OCI-LY7 (cell line): ENCODE results near the gene AP5M1. TPM values are rescaled to one million over a fixed set of nuclear protein-coding genes. Genes with fewer than 3 reads are reported as not detected.
"Not testable (repeated sequence)": the region's sequence is repeated elsewhere in the genome, so short reads cannot be mapped to it uniquely, and the experiment has no call there.

Source experiments
- BruUV-seq: library from RNA; stranded (reverse); fragments of 400-500 nt; replicated peaks from 2 replicates; lab custom pipeline; 2021; lab: Mats Ljungman, UMichigan
- CTCF ChIA-PET: fragments of 300-600 bp; sonication (Branson Sonifier 250); formaldehyde crosslinking; loops from one replicate; lab custom pipeline; 2022; ENCODE audit warnings: antibody characterized with exemption; ENCODE audit not compliant: unreplicated experiment; lab: Charles Lee
- POLR2A ChIA-PET: fragments of 300-600 bp; sonication (Branson Sonifier 250); formaldehyde crosslinking; loops from one replicate; lab custom pipeline; 2022; ENCODE audit warnings: antibody characterized with exemption; lab: Charles Lee
- DNase-seq: peaks from one replicate; pipeline ENCODE4 v3.0.0-alpha.2; 2015; ENCODE audit warnings: low spot score
- H2AFZ ChIP-seq: fragments of 200-600 bp; sonication (generic), shearing (Covaris generic); 2 replicates; pipeline ENCODE4 v1.6.1; 2014; ENCODE audit warnings: mild to moderate bottlenecking, antibody characterized with exemption, low read length, moderate library complexity
- H3K27ac ChIP-seq: fragments of 200-600 bp; sonication (generic); 2 replicates; pipeline ENCODE4 v1.5.1; 2014; ENCODE audit warnings: mixed run types, low read depth, mild to moderate bottlenecking, moderate library complexity, low read length, inconsistent platforms; ENCODE audit not compliant: poor library complexity, severe bottlenecking
- H3K36me3 ChIP-seq: fragments of 200-600 bp; sonication (generic); 2 replicates; pipeline ENCODE4 v1.6.1; 2014; ENCODE audit warnings: mild to moderate bottlenecking, antibody characterized with exemption, low read length, moderate library complexity, mixed read lengths; ENCODE audit not compliant: insufficient read depth
- H3K4me1 ChIP-seq: fragments of 200-600 bp; sonication (generic); 2 replicates; pipeline ENCODE4 v1.5.1; 2014; ENCODE audit warnings: mild to moderate bottlenecking, low read length; ENCODE audit not compliant: insufficient read depth, poor library complexity, severe bottlenecking
- H3K4me2 ChIP-seq: fragments of 200-600 bp; sonication (generic); 2 replicates; pipeline ENCODE4 v1.6.1; 2014; ENCODE audit warnings: mild to moderate bottlenecking, low read length
- H3K4me3 ChIP-seq: fragments of 200-600 bp; sonication (generic); 2 replicates; pipeline ENCODE4 v1.5.1; 2014; ENCODE audit warnings: mild to moderate bottlenecking, low read depth, low read length; ENCODE audit not compliant: poor library complexity, severe bottlenecking
- H3K79me2 ChIP-seq: fragments of 200-600 bp; sonication (generic); 2 replicates; pipeline ENCODE4 v1.6.1; 2016; ENCODE audit warnings: low read depth, mild to moderate bottlenecking, low read length, moderate library complexity, mixed read lengths; ENCODE audit not compliant: insufficient read depth
- H3K9me2 ChIP-seq: fragments of 200-600 bp; sonication (generic); 2 replicates; pipeline ENCODE4 v1.6.1; 2016; ENCODE audit warnings: mild to moderate bottlenecking, low read length, mixed read lengths; ENCODE audit not compliant: insufficient read depth
- H3K9me3 ChIP-seq: fragments of 200-600 bp; sonication (generic); 2 replicates; pipeline ENCODE4 v1.6.1; 2014; ENCODE audit warnings: mild to moderate bottlenecking, mixed run types, low read length, mixed read lengths
- H4K20me1 ChIP-seq: fragments of 200-600 bp; sonication (generic); 2 replicates; pipeline ENCODE4 v1.6.1; 2014; ENCODE audit warnings: mild to moderate bottlenecking, antibody characterized with exemption, low read length, moderate library complexity, mixed read lengths; ENCODE audit not compliant: insufficient read depth
- EZH2phosphoT487 ChIP-seq: fragments of 200-600 bp; sonication (generic); IDR thresholded peaks from 2 replicates; pipeline ENCODE4 v1.6.1; 2018; ENCODE audit warnings: low read depth, borderline replicate concordance, mild to moderate bottlenecking, mixed run types, antibody characterized with exemption, low read length, moderate library complexity, mixed read lengths
- intact Hi-C: fragments of 100-400 bp; cut with micrococcal nuclease; formaldehyde crosslinking; loops from one replicate; pipeline ENCODE4 v1.10.0; 2022; ENCODE audit not compliant: unreplicated experiment
- total RNA-seq, 2 experiments: library from RNA; depleted of rRNA in 1 of 2; stranded (reverse); fragments of >200 nt in 1 of 2; shearing (Covaris generic) in 1 of 2; gene quantifications; 2 replicates each; pipeline ENCODE4 v1.2.3, GENCODE V29; 2014 to 2022
- TF ChIP-seq, protein P1 (sequence below): fragments of 200-600 bp; sonication (generic); conservative IDR thresholded peaks from 2 replicates; pipeline ENCODE4 v1.5.1; 2014; ENCODE audit warnings: mild to moderate bottlenecking, antibody characterized with exemption, low read length, moderate library complexity, mixed read lengths

AP5M1 gene
- total RNA-seq, 2 experiments from 2014 or later, result 13.3 to 50.4 TPM

DNA sequence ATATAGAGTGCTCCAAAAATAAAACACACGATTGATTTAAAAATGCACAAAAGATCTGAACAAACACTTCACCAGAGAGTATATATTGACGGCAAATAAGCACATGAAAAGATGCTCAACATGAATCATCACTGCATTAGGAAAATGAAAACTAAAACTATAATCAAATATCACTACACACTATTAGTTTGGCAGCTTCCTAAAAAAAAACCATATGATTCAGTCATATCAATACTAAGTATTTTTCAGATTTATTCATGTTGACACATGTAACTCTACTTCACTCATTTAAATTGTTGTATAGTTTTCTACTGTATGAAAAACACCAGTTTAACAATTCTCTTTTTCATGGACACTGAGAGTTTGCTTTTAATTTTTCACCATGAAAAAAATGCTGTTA lies 41.7 kb upstream of the AP5M1 start:
- Histone ChIP-seq H3K9me3 (no peaks in the 10 kb centered on the region), H3K4me2 (no peak overlapping the region), H3K4me3 (no peak overlapping the region), H3K4me1 (no peaks in the 10 kb centered on the region), H4K20me1 (no peaks in the 10 kb centered on the region), H3K36me3 (peaks cover 72% of the 10 kb centered on the region), H2AFZ (no peak overlapping the region), H3K27ac (no peak overlapping the region), H3K9me2 (0 out of 2 replicates have a peak, but pooled peaks cover 3% of the 10 kb centered on the region), H3K79me2 (no peaks in the 10 kb centered on the region)
- CTCF ChIA-PET, result no interaction called here
- no peak for DNase-seq
- BruUV-seq, result no TSS peak
- intact Hi-C loops, result no loop called here
- TF ChIP-seq, protein P1, sequence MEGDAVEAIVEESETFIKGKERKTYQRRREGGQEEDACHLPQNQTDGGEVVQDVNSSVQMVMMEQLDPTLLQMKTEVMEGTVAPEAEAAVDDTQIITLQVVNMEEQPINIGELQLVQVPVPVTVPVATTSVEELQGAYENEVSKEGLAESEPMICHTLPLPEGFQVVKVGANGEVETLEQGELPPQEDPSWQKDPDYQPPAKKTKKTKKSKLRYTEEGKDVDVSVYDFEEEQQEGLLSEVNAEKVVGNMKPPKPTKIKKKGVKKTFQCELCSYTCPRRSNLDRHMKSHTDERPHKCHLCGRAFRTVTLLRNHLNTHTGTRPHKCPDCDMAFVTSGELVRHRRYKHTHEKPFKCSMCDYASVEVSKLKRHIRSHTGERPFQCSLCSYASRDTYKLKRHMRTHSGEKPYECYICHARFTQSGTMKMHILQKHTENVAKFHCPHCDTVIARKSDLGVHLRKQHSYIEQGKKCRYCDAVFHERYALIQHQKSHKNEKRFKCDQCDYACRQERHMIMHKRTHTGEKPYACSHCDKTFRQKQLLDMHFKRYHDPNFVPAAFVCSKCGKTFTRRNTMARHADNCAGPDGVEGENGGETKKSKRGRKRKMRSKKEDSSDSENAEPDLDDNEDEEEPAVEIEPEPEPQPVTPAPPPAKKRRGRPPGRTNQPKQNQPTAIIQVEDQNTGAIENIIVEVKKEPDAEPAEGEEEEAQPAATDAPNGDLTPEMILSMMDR, result no peak
- TF ChIP-seq EZH2phosphoT487, result no peak
- POLR2A ChIA-PET, result no interaction called here

DNA sequence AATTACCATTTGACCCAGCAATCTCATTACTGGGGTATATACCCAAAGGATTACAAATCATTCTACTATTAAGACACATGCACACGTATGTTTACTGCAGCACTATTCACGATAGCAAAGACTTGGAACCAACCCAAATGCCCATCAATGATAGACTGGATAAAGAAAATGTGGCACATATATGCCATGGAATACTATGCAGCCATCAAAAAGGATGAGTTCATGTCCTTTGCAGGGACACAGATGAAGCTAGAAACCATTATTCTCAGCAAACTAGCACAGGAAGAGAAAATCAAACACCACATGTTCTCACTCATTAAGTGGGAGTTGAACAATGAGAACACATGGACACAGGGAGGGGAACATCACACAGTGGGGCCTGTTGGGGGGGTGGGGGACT lies 40.5 kb upstream of the AP5M1 start:
- H4K20me1 ChIP-seq, H3K27ac ChIP-seq, H3K9me2 ChIP-seq, H3K4me3 ChIP-seq, intact Hi-C loops, H3K4me1 ChIP-seq, POLR2A ChIA-PET, BruUV-seq, DNase-seq, CTCF ChIA-PET, H2AFZ ChIP-seq, H3K79me2 ChIP-seq, H3K4me2 ChIP-seq, H3K9me3 ChIP-seq: not testable (repeated sequence)
- H3K36me3 ChIP-seq, result peaks cover 75% of the 10 kb centered on the region

DNA sequence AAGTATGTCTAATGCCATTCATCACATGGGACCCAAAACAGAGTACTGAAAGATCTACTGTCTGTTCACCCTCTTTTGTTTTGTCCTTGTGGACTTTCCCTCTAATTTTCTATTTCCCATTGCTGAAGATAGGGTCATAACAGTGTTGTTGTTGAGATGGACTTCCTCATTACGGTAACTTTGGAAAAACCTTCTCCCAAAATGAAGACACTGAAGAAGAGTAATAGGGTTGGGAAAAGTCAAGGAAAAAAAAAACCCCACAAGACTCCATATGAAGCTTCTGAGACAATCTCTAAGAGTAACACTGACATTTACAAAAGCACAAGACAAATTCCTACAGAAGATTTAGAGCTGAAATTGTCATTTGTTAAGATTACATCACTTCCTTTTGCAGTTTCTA lies 36.8 kb upstream of the AP5M1 start:
- BruUV-seq, result no TSS peak
- intact Hi-C loops, result no loop called here
- no peak for DNase-seq
- Histone ChIP-seq H2AFZ (no peak overlapping the region), H4K20me1 (no peaks in the 10 kb centered on the region), H3K4me1 (no peaks in the 10 kb centered on the region), H3K4me2 (no peak overlapping the region), H3K4me3 (no peak overlapping the region), H3K27ac (no peak overlapping the region), H3K36me3 (peaks cover 79% of the 10 kb centered on the region), H3K9me2 (no peaks in the 10 kb centered on the region), H3K9me3 (no peaks in the 10 kb centered on the region), H3K79me2 (no peaks in the 10 kb centered on the region)
- TF ChIP-seq, protein P1, result no peak
- TF ChIP-seq EZH2phosphoT487, result no peak
- CTCF ChIA-PET, result no interaction called here
- POLR2A ChIA-PET, result interaction anchor here (0.7 kb wide), 1 partner anchor 182 kb away, joined by 4 read pairs; no protein-coding TSS in a partner anchor

DNA sequence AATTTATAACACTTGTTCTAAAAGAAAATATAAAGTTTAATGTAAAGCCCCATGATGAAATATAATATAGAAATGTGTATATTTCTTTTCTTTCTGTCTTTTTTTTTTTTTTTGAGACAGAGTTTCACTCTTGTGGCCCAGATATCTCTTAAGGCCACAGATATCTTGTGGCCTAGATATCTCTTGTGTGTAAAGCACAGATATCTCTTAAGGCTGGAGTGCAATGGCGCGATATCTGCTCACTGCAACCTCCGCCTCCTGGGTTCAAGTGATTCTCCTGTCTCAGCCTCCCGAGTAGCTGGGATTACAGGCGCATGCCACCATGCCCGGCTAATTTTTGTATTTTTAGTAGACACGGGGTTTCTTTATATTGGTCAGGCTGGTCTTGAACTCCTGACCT lies 28.7 kb upstream of the AP5M1 start:
- BruUV-seq, H3K4me3 ChIP-seq, intact Hi-C loops, H3K4me1 ChIP-seq, CTCF ChIA-PET, DNase-seq, H3K4me2 ChIP-seq, H3K27ac ChIP-seq, H2AFZ ChIP-seq, H4K20me1 ChIP-seq, H3K9me3 ChIP-seq, H3K9me2 ChIP-seq, H3K79me2 ChIP-seq, POLR2A ChIA-PET: not testable (repeated sequence)
- H3K36me3 ChIP-seq, result peaks cover 39% of the 10 kb centered on the region
